Measurements from ENCODE around the gene GLI3. TPM values are rescaled to one million over a fixed set of nuclear protein-coding genes. Genes with fewer than 3 reads are reported as not detected.

Gene GLI3
- total and polyA plus RNA-seq, 2 of the 8 experiments (the other 6 are each of a cell fraction or from before 2014, with no cell fraction given) = 8.0 to 31.1 TPM

DNA sequence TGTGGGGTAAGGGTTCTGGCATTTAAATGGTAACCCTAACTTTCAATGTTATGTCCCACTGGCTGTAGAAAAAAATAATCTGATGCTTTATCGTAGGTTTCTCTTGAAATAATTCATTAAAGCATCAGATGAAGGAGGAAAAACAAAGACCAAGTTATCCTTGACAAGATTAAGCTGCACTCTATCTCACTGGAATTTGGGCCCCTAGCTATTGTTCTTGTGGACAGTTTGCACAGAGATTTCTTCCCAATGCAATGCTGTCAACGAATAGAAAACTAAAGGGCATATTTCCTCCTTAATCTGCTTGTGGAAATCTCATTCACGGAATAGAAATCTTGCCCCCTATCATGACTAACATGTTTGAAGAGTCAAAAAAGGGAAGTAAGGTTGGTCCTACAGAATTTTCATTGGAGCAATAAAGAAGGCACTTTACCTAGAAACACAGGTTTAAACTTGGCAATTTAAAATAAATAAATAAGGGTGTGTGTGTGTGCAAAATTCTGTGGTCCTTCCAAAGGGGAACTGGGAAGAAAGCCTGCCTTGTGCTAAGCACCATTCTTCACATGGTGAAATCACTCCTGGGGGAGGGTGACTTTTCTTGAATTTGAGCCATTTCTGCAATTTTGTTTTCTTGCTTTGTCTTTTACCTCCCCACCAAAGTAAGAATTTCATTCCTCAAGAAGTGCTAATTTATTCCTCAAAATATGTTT is 242.8 kb downstream of the GLI3 start:
- no peaks in the 10 kb centered on the region for H3K23me2 ChIP-seq (ENCODE audit: low read depth, low read length)
- ChIA-PET CTCF (ENCODE audit: partially characterized antibody) (interaction anchor here (1.3 kb wide), 1 partner anchor 15 kb away, joined by 3 read pairs; no protein-coding TSS in a partner anchor), POLR2A (ENCODE audit: partially characterized antibody) (no interaction called here)
- no peak overlapping the region for H3K23ac ChIP-seq (ENCODE audit: insufficient read length)
- no peaks in the 10 kb centered on the region; a peak in 1 of 7 replicates for H3K4me1 ChIP-seq (replicated peaks in 1 of 4; ENCODE audit: control insufficient read depth in 3 of 4, insufficient read depth in 4 of 4, low read length in 3 of 4)
- FAIRE-seq (no peak), DNase-seq (ENCODE audit: low read depth in 1 of 2, low spot score in 2 of 2) (no peak)
- H3K18ac ChIP-seq (ENCODE audit: extremely low read depth, low read length) = no peak overlapping the region
- no peak overlapping the region for H4K91ac ChIP-seq (replicated peaks; ENCODE audit: insufficient read length, low read length)
- H2AFZ ChIP-seq (ENCODE audit: low read length) = no peak overlapping the region
- no peak overlapping the region for H2BK120ac ChIP-seq (replicated peaks; ENCODE audit: low read depth, low read length)
- H3K14ac ChIP-seq (ENCODE audit: insufficient read length) = no peak overlapping the region
- H3K4me3 ChIP-seq (ENCODE audit: extremely low read depth in 1 of 4, insufficient read depth in 2 of 4, low read depth in 3 of 4, low read length in 4 of 4) = no peak overlapping the region
- no peaks in the 10 kb centered on the region for H3K79me2 ChIP-seq (ENCODE audit: control insufficient read depth in 1 of 2, insufficient read depth in 2 of 2, low read length in 2 of 2)
- H2BK20ac ChIP-seq (ENCODE audit: low read length) = no peak overlapping the region
- no peak overlapping the region for H2AK5ac ChIP-seq (ENCODE audit: low read depth, low read length)
- H3K9ac ChIP-seq (replicated peaks in 1 of 4; ENCODE audit: extremely low read depth in 1 of 4, low read depth in 3 of 4, low read length in 3 of 4) = no peak overlapping the region
- H3K9me3 ChIP-seq (ENCODE audit: insufficient read depth in 2 of 2, low read depth in 1 of 2, low read length in 1 of 2) = no peaks in the 10 kb centered on the region
- no peak overlapping the region for H3K4ac ChIP-seq (replicated peaks; ENCODE audit: insufficient read length, low read depth, low read length)
- H3K27me3 ChIP-seq (replicated peaks in 1 of 4; ENCODE audit: control insufficient read depth in 3 of 4, extremely low read depth in 1 of 4, insufficient read depth in 3 of 4, low read length in 3 of 4) = no peaks in the 10 kb centered on the region
- 94% methylated on average over 3 of the region's 3 CpGs; no CpG with 5 or more reads in 1 of the 2 experiments for WGBS, 2 experiments (ENCODE audit: extremely low coverage in 1 of 2, insufficient coverage in 1 of 2, insufficient read length in 1 of 2, insufficient replicate concordance in 2 of 2, low coverage in 1 of 2, low lambda C conversion rate in 2 of 2, missing lambda C conversion rate in 1 of 2)
- no peak overlapping the region for H3K27ac ChIP-seq (ENCODE audit: low read depth, low read length)
- no peaks in the 10 kb centered on the region; a peak in 2 of 8 replicates for H3K36me3 ChIP-seq (ENCODE audit: control insufficient read depth in 2 of 4, insufficient read depth in 4 of 4, low read length in 3 of 4)
- no peak overlapping the region for H2BK12ac ChIP-seq (ENCODE audit: low read depth, low read length)
- no peak overlapping the region for H3K56ac ChIP-seq (replicated peaks; ENCODE audit: insufficient read length, low read depth, low read length)
- no peak overlapping the region for H2BK5ac ChIP-seq (ENCODE audit: low read depth, low read length)
- no peaks in the 10 kb centered on the region for H3K79me1 ChIP-seq (ENCODE audit: low read depth, low read length)
- H3K4me2 ChIP-seq (ENCODE audit: insufficient read depth in 1 of 2, low read depth in 2 of 2, low read length in 2 of 2) = no peak overlapping the region
- H4K8ac ChIP-seq (ENCODE audit: extremely low read depth, insufficient read depth, low read length) = no peak overlapping the region
- no peaks in the 10 kb centered on the region for H4K20me1 ChIP-seq (replicated peaks in 1 of 2; ENCODE audit: control insufficient read depth in 1 of 2, insufficient read depth in 2 of 2, low read length in 2 of 2)
- no peak overlapping the region for H4K5ac ChIP-seq (ENCODE audit: insufficient read length, low read depth, low read length)
- H2BK15ac ChIP-seq (ENCODE audit: low read length) = no peak overlapping the region
- TF ChIP-seq RBBP5 (IDR thresholded peaks at IDR 0.05; ENCODE audit: borderline replicate concordance, low read depth, low read length) = no peak
- TF ChIP-seq CHD1 (IDR thresholded peaks at IDR 0.05; ENCODE audit: low read depth, low read length) = no peak
- TF ChIP-seq TEAD4 (IDR thresholded peaks at IDR 0.05; ENCODE audit: low read depth, low read length) = no peak
- no peak for TF ChIP-seq HDAC2 (IDR thresholded peaks at IDR 0.05; ENCODE audit: borderline replicate concordance in 1 of 2, low read depth in 2 of 2, low read length in 2 of 2)
- no peak for TF ChIP-seq KDM1A (IDR thresholded peaks at IDR 0.05; ENCODE audit: borderline replicate concordance, low read length)
- TF ChIP-seq JUND (IDR thresholded peaks at IDR 0.05; ENCODE audit: low read length) = no peak
- TF ChIP-seq POLR2AphosphoS5 (IDR thresholded peaks at IDR 0.05; ENCODE audit: low read depth, low read length) = no peak
- no peak for TF ChIP-seq CTBP2 (IDR thresholded peaks at IDR 0.05; ENCODE audit: borderline replicate concordance, insufficient read depth, insufficient read length, low read length)
- no peak for TF ChIP-seq KDM5A (IDR thresholded peaks at IDR 0.05; ENCODE audit: low read length)
- TF ChIP-seq RAD21 (IDR thresholded peaks at IDR 0.05 in 1 of 2, conservative IDR thresholded peaks at IDR 0.05 in 1 of 2; ENCODE audit: low read depth in 2 of 2, low read length in 2 of 2) = no peak
- no peak for TF ChIP-seq MAFK (IDR thresholded peaks at IDR 0.05; ENCODE audit: low read depth, low read length)
- TF ChIP-seq SP2 (IDR thresholded peaks at IDR 0.05; ENCODE audit: low read length) = no peak
- TF ChIP-seq SIRT6 (IDR thresholded peaks at IDR 0.05; ENCODE audit: low read length) = no peak
